Retinal pigment epithelial cell (primary cell): ENCODE data around the gene ACBD4.
A peak's percentile ranks its signal among the peaks of the same experiment; 100 is the strongest.

Experiments
- DNase-seq: peaks from one replicate; pipeline ENCODE4 v3.0.0-alpha.2; 2010; ENCODE audit warnings: low read depth
- H3K4me3 ChIP-seq: 2 replicates; pipeline ENCODE4 v1.5.1; 2011; ENCODE audit warnings: mild to moderate bottlenecking, low read length, control low read depth, moderate library complexity
- TF ChIP-seq, protein P1 (sequence below): conservative IDR thresholded peaks from 2 replicates; pipeline ENCODE4 v1.5.1; 2011; ENCODE audit warnings: low read depth, low read length, control low read depth, inconsistent platforms

ACBD4 gene

DNA sequence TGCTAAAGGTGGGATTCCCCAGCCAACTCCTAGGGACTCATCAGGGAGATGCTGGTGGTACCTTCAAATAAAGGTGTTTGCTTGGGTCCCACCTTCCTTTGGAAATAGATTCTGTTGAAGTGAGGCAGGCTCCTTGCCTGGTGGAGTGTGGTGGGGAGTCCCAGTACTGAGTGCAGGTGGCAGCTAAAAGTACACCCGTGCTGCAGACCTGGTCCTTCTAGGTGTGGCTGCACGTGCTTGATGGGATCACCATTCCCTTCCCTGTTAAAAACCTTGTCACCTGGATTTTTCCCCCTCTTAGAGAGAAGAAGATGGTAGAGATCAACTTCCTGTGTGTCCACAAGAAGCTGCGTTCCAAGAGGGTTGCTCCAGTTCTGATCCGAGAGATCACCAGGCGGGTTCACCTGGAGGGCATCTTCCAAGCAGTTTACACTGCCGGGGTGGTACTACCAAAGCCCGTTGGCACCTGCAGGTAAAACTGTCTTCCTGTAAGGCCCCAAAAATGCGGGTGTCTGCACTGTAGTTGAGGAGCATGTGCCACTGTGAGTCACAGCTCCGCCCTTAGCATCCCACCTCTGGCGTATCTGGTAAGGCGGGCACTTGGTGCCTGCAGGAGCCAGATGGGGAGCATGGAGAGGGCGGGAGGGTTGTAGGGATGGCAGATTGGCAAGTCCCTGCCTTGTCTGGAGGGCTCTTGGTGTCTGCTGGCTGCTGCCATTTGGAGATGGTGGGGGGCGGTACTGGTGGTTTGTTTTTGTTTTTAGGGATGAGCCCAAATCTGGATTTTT, 37.2 kb upstream of the ACBD4 start:
- TF ChIP-seq, protein P1, sequence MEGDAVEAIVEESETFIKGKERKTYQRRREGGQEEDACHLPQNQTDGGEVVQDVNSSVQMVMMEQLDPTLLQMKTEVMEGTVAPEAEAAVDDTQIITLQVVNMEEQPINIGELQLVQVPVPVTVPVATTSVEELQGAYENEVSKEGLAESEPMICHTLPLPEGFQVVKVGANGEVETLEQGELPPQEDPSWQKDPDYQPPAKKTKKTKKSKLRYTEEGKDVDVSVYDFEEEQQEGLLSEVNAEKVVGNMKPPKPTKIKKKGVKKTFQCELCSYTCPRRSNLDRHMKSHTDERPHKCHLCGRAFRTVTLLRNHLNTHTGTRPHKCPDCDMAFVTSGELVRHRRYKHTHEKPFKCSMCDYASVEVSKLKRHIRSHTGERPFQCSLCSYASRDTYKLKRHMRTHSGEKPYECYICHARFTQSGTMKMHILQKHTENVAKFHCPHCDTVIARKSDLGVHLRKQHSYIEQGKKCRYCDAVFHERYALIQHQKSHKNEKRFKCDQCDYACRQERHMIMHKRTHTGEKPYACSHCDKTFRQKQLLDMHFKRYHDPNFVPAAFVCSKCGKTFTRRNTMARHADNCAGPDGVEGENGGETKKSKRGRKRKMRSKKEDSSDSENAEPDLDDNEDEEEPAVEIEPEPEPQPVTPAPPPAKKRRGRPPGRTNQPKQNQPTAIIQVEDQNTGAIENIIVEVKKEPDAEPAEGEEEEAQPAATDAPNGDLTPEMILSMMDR = no peak
- no peak for DNase-seq

DNA sequence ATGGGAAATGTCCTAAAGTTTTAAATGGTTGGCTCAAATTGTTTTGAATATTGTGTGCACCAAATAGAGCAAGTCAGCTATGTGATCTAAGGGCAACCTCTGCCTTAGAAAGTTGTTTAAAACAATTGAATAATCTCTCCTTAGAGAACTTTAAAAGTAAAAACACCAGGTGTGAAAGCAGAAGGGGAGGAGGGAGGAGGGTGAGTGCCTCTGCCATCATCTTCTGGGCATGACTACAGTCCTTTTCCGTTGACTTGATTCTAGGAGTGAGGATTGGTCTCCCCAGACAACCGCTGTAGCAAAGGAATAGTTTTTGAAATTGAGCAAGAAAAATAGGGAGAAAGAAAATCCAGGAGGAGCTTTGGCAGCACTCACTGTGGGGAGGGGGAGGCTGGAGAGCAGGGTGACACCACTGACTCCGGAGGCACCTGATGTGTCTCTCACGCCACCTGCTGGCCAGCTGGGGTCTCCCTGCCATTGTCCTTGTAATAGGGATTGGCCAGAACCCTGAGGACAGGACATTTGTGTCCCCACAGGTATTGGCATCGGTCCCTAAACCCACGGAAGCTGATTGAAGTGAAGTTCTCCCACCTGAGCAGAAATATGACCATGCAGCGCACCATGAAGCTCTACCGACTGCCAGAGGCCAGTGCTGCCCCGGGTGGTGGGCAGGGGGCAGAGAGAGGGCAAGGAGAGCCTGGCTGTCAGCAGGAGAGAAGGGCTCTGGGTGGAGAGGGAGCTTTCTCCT, 36.4 kb upstream of the ACBD4 start:
- no peak overlapping the region for H3K4me3 ChIP-seq
- peak; percentile 42 for DNase-seq
- TF ChIP-seq, protein P1 = peak; percentile 94

More for the DNA sequence above, 37.2 kb upstream of the ACBD4 start:
- H3K4me3 ChIP-seq = no peak overlapping the region

DNA sequence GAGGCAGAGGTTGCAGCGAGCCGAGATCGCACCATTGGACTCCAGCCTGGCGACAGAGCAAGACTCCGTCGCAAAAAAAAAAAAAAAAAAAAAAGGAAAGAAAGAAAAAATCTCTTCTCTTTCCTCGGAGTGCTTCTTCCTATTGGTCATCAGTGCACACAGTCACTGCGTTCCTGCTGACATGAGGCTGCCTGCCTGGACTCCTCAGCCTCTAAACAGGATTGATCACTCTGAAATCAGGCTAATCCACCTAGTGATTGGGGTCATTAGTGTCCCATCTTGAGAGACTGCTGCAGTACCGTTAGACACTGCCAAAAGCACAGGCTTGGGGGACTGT, 34.0 kb upstream of the ACBD4 start:
- TF ChIP-seq, protein P1 = no peak
- DNase-seq = no peak
- H3K4me3 ChIP-seq = no peak overlapping the region

DNA sequence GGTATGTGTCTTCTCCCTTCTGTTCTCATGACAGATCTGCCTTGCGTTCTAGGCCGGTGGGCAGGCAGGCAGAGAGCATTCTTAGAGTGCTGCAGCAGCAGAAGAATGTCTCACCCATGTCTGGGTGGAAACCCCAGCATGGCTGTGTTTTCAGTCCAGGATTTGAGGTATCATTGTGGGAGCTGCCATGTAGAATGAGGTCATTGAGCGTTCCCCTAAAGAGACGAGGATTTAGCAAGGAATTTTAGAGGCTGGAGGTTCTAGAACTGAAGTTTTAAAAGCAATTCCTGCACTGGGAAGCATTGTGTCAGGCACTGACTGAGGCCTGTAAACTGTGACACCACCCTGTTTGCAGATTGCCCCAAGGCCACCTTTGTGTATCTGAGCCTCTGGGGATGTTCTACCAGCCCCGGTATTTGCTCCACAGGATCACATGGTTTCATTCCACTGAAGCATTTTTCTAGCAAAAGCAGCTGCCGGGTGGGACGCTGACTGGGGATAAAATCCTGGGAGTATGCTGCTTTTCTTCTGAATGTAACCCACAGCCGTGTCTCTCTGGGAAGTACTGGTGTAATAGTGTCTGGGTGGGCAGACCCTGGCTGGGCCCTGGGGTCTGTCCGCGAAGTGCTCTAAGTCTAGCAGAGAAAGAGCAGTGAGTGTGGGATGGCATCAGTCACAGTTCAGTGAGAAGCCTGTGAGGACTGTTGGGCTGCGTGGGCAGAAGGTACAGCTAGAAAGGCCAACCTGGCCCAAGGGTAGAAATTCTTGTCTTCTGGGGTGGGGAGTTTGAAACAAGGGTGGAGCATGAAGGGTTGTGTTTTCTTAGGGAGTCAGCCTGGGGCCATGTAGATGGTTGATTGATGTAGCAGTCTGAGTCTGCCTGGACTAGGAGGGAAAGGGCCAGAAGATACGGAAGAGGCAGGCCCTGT, 33.3 kb upstream of the ACBD4 start:
- TF ChIP-seq, protein P1 = no peak
- H3K4me3 ChIP-seq = no peak overlapping the region
- DNase-seq = no peak

DNA sequence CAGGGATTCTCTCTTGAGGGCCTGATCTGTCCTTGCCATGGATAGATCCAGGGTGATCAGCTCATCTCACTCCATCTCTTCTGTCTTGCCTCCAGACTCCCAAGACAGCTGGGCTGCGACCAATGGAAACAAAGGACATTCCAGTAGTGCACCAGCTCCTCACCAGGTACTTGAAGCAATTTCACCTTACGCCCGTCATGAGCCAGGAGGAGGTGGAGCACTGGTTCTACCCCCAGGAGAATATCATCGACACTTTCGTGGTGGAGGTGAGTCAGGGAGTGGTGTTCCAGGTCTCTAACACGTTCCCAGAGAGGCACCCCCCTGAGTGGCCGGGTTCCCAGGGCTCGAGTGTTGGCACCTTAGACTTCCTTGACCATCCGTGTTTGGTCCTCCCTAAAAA, 32.6 kb upstream of the ACBD4 start:
- TF ChIP-seq, protein P1 = no peak
- H3K4me3 ChIP-seq = no peak overlapping the region
- DNase-seq = no peak

DNA sequence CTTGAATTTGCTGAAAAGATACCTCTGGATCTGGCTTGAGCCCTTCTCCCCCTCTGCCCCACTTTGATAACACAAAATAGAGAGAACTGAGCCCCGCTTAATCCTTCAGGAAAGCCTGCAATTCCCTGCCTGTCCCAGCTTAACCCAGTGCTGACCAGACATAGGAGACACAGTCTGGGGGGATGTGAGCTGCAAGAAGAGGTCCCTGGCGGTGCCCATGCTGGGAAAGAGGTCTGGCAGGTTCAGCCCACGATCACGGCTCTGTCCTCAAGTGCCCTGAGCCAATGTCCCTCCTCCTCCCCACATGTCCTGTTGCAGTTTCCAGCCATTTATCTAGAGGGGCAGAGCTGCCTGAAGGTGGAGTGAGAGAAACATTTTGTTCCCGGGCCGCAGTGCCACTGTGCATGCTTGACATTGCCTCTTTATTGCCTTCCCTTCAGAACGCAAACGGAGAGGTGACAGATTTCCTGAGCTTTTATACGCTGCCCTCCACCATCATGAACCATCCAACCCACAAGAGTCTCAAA, 32.2 kb upstream of the ACBD4 start:
- DNase-seq = no peak
- no peak overlapping the region for H3K4me3 ChIP-seq

More for the DNA sequence above, 32.2 kb upstream of the ACBD4 start:
- TF ChIP-seq, protein P1 = no peak
